DND-41 (cell line): Measurements from ENCODE around the gene TAT.
"Not testable (repeated sequence)": the region's sequence is repeated elsewhere in the genome, so short reads cannot be mapped to it uniquely, and the experiment has no call there.

Experiments
- ATAC-seq: fragments of 200-7000 bp; cut with Tn5 transposase; 3 replicates; pipeline ENCODE4 v1.9.1; 2021; ENCODE audit warnings: low read depth; ENCODE audit not compliant: insufficient read depth
- DNase-seq: peaks from one replicate; pipeline ENCODE4 v3.0.0-alpha.2; 2020
- H2AFZ ChIP-seq: 2 replicates; pipeline ENCODE4 v1.6.0; 2012; ENCODE audit warnings: low read depth, low read length
- H3K27ac ChIP-seq: 2 replicates; pipeline ENCODE4 v1.5.1; 2012; ENCODE audit warnings: low read length, inconsistent platforms
- H3K27me3 ChIP-seq: fragments of 200-600 bp; sonication (generic); 2 replicates; pipeline ENCODE4 v1.6.0; 2012; ENCODE audit warnings: low read length, mild to moderate bottlenecking, inconsistent platforms; ENCODE audit not compliant: insufficient read depth, poor library complexity
- H3K36me3 ChIP-seq: 2 replicates; pipeline ENCODE4 v1.5.1; 2012; ENCODE audit warnings: low read length, inconsistent platforms; ENCODE audit not compliant: insufficient read depth
- H3K4me1 ChIP-seq: 2 replicates; pipeline ENCODE4 v1.5.1; 2012; ENCODE audit warnings: mild to moderate bottlenecking, low read length; ENCODE audit not compliant: insufficient read depth
- H3K4me2 ChIP-seq: 2 replicates; pipeline ENCODE4 v1.6.0; 2012; ENCODE audit warnings: mild to moderate bottlenecking, moderate library complexity, low read length, inconsistent platforms; ENCODE audit not compliant: insufficient read depth
- H3K4me3 ChIP-seq, 2 experiments: fragments of 200-600 bp in 1 of 2; shearing (Covaris generic) in 1 of 2; 2 replicates each; pipeline ENCODE4 v1.5.1; 2012 to 2016; ENCODE audit warnings: inconsistent platforms in 2 of 2, low read length in 2 of 2, mild to moderate bottlenecking in 2 of 2, low read depth in 1 of 2, moderate library complexity in 1 of 2
- H3K79me2 ChIP-seq: 2 replicates; pipeline ENCODE4 v1.6.0; 2012; ENCODE audit warnings: low read length, inconsistent platforms; ENCODE audit not compliant: insufficient read depth
- H3K9ac ChIP-seq: 2 replicates; pipeline ENCODE4 v1.6.0; 2012; ENCODE audit warnings: low read depth, mild to moderate bottlenecking, inconsistent platforms, low read length, moderate library complexity
- H3K9me3 ChIP-seq: 2 replicates; pipeline ENCODE4 v1.5.1; 2012; ENCODE audit warnings: low read length, moderate library complexity, mild to moderate bottlenecking, inconsistent platforms; ENCODE audit not compliant: insufficient read depth, severe bottlenecking
- H4K20me1 ChIP-seq: 2 replicates; pipeline ENCODE4 v1.6.0; 2012; ENCODE audit warnings: low read length; ENCODE audit not compliant: insufficient read depth
- EZH2 ChIP-seq: IDR thresholded peaks from 3 replicates; pipeline ENCODE4 v1.6.1; 2012; ENCODE audit warnings: borderline replicate concordance, low read depth, mild to moderate bottlenecking, moderate library complexity, low read length, inconsistent platforms; ENCODE audit not compliant: severe bottlenecking
- TF ChIP-seq, protein P1 (sequence below): IDR thresholded peaks from 2 replicates; pipeline ENCODE4 v1.5.1; 2012; ENCODE audit warnings: borderline replicate concordance, low read length, moderate library complexity, mild to moderate bottlenecking; ENCODE audit not compliant: poor library complexity, severe bottlenecking; ENCODE audit errors: extremely low read depth

The TAT gene

DNA sequence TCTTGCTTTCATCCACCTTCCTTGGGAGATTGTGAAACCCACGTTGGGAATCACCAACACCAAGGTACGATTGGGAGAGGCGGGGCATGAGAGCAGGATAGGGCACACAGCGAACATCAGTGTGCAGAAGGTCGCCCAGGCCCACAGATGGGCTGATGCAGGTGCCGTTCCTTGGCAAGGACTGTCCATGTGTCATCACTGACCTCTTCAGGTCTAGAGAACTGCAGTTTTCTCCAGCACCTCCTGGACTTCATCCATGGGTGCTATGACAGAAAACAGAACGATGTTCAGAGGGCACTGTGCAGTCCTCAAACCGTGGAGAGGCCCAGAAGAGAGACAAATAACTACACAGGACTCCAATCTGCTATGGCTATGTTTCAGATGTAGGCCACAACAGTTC lies 23.9 kb upstream of the TAT start:
- no peak for TF ChIP-seq EZH2
- TF ChIP-seq, protein P1, sequence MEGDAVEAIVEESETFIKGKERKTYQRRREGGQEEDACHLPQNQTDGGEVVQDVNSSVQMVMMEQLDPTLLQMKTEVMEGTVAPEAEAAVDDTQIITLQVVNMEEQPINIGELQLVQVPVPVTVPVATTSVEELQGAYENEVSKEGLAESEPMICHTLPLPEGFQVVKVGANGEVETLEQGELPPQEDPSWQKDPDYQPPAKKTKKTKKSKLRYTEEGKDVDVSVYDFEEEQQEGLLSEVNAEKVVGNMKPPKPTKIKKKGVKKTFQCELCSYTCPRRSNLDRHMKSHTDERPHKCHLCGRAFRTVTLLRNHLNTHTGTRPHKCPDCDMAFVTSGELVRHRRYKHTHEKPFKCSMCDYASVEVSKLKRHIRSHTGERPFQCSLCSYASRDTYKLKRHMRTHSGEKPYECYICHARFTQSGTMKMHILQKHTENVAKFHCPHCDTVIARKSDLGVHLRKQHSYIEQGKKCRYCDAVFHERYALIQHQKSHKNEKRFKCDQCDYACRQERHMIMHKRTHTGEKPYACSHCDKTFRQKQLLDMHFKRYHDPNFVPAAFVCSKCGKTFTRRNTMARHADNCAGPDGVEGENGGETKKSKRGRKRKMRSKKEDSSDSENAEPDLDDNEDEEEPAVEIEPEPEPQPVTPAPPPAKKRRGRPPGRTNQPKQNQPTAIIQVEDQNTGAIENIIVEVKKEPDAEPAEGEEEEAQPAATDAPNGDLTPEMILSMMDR = no peak
- Histone ChIP-seq H3K9ac (no peak overlapping the region), H4K20me1 (no peaks in the 10 kb centered on the region), H3K9me3 (no peaks in the 10 kb centered on the region), H3K36me3 (no peaks in the 10 kb centered on the region), H3K4me3 (no peak overlapping the region), H3K79me2 (no peaks in the 10 kb centered on the region), H3K27ac (no peak overlapping the region), H3K4me2 (no peak overlapping the region), H2AFZ (no peak overlapping the region), H3K4me1 (no peaks in the 10 kb centered on the region), H3K27me3 (no peaks in the 10 kb centered on the region)
- DNase-seq = no peak
- ATAC-seq = no peak

GRCh38 chr16:71598426-71598825 lies 21.5 kb upstream of the TAT start:
- H3K36me3 ChIP-seq, ATAC-seq, H4K20me1 ChIP-seq, H3K4me1 ChIP-seq, H3K9ac ChIP-seq, H2AFZ ChIP-seq, H3K27ac ChIP-seq, DNase-seq, H3K27me3 ChIP-seq, H3K4me3 ChIP-seq, H3K9me3 ChIP-seq, H3K4me2 ChIP-seq, H3K79me2 ChIP-seq: not testable (repeated sequence)

DNA sequence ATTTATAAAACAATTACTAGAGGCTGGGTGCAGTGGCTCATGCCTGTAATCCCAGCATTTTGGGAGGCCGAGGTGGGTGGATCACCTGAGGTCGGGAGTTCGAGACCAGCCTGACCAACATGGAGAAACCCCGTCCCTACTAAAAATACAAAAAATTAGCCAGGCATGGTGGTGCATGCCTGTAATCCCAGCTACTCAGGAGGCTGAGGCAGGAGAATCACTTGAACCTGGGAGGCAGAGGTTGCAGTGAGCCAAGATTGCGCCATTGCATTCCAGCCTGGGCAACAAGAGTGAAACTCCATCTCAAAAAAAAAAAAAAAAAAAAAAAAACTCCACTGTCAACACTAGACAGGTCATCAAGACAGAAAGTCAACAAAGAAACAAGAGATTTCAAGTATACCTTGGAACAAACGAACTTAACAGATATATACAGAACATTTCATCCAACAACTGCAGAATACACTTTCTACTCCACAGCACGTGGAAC lies 18.5 kb upstream of the TAT start:
- ATAC-seq, H3K9me3 ChIP-seq, H3K27me3 ChIP-seq: not testable (repeated sequence)

DNA sequence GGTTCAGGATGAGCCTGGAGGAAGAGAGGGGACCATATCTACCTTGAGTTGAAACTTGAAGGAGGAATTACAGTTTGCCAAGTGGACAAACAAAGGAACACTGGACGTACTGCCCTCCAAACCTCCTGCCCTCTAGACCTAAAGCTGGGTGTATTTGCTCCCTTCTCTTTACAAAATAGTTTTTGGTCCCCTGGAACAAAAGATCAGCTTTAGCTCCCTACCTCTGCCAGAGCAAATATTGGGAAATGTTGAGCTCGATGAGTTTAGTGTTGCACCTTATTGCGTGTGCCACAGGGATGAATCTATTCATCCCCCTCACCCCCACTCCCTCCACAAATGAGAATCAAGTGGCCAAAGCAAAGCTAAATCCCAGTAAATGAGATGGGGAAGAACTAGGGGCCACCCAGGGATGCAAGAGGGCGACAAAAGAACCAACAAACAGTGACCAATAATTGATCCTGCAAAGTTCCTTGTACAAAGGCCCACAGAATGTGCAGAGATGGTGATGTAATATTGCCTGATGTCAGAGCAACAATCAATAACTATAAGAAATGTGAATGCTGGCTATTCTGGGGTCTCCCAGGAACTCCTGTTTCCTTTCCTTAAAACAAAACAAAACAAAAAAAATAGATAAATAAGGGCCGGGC lies 17.2 kb upstream of the TAT start:
- Histone ChIP-seq H3K36me3 (no peaks in the 10 kb centered on the region), H3K4me3 (no peak overlapping the region), H3K27ac (no peak overlapping the region), H3K4me2 (no peak overlapping the region), H3K79me2 (no peaks in the 10 kb centered on the region), H3K9ac (no peak overlapping the region), H4K20me1 (no peaks in the 10 kb centered on the region), H2AFZ (no peak overlapping the region), H3K4me1 (no peaks in the 10 kb centered on the region), H3K9me3 (no peaks in the 10 kb centered on the region), H3K27me3 (no peaks in the 10 kb centered on the region)
- DNase-seq (no peak), ATAC-seq (no peak)
- TF ChIP-seq EZH2 = no peak
- TF ChIP-seq, protein P1 = no peak

More for the DNA sequence above, 18.5 kb upstream of the TAT start:
- not testable (repeated sequence) for H3K9ac ChIP-seq, H2AFZ ChIP-seq, H4K20me1 ChIP-seq, H3K4me3 ChIP-seq, H3K4me2 ChIP-seq, H3K27ac ChIP-seq, H3K36me3 ChIP-seq, DNase-seq, H3K79me2 ChIP-seq, H3K4me1 ChIP-seq
